Activated T-cell treated with anti-CD3 and anti-CD28 coated beads for 1 hour (primary cell): ENCODE data around the gene HDAC10.
"Not testable (repeated sequence)": the region's sequence is repeated elsewhere in the genome, so short reads cannot be mapped to it uniquely, and the experiment has no call there.

Experiments
- DNase-seq: peaks from one replicate; pipeline ENCODE4 v3.0.0-alpha.2; 2020; ENCODE audit warnings: low read depth

Gene HDAC10

GRCh38 chr22:50216684-50217520, 34.2 kb downstream of the HDAC10 start:
- DNase-seq, result no peak

DNA sequence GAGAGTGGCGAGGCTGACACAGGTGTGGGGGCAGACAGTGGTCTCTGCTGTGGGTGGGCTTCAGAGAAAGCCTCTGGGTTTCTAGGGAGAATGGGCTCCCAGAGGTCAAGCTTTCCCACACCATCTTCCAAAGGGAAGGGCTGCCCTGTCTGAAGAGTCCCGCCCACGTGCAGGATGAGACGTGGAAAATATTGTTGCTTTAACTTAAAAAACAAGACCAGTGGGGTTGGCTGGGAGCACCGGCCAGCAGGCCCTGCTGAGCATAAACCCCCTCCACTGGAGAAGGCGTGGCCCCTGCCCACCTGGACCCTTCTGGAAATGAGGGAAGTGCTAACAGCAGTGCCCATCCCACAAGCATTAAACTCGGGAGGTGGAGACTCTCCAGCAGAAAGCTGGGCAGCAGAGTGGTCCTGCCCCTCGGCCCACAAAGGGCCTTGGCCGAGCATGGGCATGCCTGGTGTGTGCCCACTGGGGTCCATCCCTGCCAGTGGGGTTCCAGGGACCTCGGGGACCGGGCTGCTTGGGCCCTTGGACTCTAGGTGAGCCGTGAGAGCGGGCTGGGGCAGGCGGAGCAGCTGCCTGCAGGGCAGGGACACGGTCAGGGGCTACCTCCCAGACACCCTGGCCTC, 34.9 kb downstream of the HDAC10 start:
- DNase-seq, result no peak

- DNase-seq, result no peak
Observed at GRCh38 chr22:50215297-50216054, 35.6 kb downstream of the HDAC10 start.

DNA sequence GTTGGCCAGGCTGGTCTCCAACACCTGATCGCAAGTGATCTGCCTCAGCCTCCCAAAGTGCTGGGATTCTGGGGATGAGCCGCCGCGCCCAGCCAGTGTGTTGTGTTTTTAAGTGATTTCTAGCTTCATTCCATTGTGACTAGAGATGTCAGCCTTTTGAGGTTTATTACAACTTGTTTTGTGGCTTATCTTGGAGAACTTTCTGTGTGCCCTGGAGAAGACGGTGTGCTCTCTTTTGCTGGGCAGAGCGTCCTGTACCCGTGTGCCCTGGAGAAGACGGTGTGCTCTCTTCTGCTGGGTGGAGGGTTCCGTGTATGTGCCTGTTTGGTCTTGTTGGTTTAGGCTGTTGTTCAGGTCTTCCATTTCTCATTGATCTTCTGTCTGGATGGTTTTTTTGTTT, 37.8 kb downstream of the HDAC10 start:
- no peak for DNase-seq

DNA sequence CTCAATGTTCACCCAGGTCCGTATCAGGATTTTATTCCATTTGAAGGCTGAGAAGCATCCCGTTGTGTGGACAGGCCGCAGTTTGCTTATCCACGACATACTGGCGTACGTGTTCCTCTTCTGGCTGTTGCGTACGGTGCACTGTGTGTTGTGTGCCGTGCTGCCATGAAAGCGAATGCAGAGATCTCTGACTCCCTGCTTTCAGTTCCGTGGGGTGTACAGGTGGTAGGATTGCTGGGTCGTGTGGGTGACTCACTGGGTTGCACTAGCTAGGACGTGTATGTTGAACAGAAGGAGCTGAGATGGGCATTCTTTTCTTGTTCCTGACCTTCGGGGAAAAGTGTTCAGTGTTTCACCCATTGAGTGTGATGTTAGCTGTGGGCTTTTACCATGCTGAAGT, 39.9 kb downstream of the HDAC10 start:
- no peak for DNase-seq

DNA sequence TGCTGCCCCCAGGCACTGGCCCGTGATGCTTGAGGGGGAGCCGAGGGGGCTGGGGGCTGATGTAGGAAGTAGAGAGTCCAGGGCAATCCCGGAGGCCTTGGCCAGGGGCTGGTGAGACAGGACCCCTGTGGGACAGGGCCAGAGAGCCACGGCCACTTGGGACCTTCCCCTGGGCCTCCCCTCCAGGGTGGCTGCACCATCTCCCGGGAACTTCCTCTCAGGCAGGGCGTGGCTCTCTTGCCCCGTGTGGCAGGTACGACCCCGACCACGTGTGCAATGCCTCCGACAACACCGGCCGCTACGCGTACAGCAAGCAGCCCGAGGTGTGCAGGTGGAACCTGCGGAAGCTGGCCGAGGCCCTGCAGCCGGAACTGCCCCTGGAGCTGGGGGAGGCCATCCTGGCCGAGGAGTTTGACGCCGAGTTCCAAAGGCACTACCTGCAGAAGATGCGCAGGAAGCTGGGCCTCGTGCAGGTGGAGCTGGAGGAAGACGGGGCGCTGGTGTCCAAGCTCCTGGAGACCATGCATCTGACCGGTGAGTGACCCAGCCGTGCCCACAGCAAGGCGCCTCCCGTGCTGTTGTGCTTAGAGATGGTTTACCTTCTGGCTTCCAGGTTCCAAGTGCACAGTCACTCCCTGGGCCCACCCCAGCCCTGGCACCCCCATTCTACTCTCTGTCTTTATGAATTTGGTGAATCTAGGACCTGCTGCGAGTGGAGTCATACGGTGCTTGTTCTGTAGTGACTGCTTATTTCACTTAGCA, 40.5 kb downstream of the HDAC10 start:
- DNase-seq, result no peak

DNA sequence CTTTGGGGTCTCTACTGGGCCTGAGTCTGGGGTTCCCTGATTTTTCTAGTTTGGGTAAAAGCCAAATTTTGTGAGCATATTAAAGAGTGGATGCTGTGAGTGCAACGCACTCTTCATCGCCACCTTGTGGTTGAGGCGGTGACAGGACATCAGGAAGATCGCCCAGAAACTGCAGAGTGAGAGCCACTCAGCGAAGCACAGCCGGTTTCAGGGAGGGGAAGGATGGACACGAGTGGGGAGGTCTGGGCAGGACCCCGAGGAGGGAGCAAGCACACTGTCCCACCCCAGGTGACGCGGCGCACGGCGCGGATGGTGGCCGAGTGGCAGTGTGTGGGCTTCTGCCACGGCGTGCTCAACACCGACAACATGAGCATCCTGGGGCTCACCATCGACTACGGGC, 41.2 kb downstream of the HDAC10 start:
- peak; percentile 67 for DNase-seq

DNA sequence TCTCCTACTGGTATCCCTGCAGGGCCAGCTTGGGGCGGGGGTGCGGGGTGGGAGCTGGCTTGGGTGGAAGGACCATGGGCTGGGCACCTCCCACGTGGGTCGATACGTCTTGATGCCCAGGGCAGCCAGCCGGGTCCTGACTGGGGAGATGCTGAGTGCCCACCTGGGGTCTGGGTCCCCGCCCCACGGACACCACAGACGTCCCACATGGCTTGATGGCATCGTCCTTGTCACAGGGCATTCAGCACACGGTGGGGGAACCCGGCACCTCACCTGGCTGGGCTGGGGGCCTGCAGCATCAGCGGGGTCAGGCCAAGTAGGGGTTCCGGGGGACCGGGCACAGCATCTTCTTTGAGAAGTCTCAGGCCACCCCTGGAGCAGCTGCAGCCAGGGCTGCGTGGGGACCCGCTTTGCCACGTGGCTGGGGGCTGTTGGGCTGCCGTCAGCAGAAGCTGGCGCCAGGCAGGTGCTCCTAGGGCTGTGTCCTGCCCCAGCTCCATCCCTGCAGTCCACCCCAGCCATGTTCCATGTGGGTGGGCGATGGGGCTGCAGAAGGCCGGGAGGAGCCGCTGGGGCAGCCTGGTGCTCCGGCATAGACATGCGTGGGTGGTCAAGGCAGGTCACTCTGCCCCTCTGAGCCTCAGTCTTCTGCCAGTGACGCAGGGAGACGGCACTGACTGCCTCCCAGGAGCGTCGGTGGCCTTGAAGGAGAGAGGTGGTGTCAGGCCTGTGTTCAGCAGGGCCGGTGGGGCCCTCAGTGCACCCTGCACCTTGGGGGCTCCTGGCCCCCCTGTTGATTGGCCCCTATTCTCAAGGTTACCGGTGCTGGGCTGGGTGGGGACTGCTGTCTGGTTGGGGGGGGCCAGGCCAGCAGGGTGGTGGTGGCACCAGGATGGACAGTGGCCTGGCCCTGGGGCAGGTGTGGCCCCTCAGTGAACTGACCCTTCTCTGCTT, 41.8 kb downstream of the HDAC10 start:
- no peak for DNase-seq

- no peak for DNase-seq
Observed at GRCh38 chr22:50208430-50208938, 42.6 kb downstream of the HDAC10 start.

DNA sequence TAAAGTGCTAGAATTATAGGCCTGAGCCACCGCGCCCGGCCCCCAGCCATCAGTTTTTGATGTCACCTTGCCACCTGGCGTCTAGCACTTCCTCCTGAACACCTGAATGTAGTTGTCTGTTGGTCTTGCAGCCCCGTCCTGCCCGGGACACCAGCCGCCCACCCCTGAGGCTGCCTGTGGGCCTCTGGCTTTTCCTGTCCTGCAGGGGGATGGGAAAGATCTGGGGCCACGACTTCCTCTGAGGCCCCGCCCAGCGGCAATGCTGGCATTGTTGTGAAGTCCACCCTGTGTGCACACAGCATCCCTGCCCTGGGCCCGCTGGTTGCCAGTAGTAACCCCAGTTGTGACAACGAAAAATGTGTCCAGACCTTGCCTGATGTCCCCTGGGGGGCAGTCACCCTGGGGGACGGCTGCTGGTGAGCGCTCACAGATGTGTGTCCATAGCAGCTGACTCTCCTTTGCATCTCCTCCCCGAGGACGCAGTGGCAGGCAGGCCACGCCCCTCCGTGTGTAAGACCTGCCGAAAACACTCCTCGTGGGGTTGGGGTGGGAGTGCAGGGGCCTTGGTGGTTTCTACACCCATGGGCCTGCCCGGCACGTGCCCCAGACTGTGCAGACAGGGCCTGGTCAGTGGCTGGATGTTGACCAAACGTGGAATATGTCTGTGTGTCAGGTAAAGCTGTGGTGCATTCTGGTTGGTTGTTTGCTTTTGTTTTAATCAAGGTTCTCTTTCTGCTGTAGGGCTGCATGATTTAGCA, 43.5 kb downstream of the HDAC10 start:
- DNase-seq, result no peak

GRCh38 chr22:50206599-50206998, 44.5 kb downstream of the HDAC10 start:
- DNase-seq, result no peak

- no peak for DNase-seq
Observed at GRCh38 chr22:50205781-50206569, 45.1 kb downstream of the HDAC10 start.

DNA sequence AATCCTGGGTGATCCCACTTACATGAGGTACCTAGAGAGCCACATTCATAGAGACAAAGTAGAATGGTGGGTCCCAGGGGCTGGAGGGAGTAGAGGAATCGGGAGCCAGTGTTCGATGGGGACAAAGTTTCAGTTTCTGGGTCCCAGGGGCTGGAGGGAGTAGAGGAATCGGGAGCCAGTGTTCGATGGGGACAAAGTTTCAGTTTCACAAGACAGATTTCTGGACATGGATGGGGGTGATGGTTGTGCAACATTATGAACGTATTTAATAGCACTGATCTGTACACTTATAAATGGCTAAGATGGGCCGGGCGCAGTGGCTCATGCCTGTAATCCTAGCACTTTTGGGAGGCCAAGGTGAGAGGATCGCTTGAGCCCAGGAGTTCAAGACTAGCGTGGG, 46.1 kb downstream of the HDAC10 start:
- DNase-seq, result not testable (repeated sequence)

- no peak for DNase-seq
Observed at GRCh38 chr22:50204571-50204970, 46.5 kb downstream of the HDAC10 start.

DNA sequence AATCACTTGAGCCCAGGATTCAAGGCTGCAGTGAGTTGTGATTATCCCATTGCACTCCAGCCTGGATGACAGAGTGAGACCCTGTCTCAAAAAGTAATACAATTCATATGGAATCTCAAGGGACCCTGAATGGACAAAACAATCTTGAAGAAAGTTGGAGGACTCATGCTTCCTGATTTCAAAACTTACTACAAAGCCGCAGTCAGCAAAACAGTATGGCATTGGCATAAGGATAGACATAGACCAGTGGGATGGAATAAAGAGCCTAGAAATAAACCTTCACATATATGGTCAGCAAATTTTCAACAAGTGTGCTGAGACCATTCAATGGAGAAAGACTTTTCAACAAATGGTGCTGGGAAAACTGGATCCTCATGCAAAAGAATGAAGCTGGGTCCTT, 47.8 kb downstream of the HDAC10 start:
- no peak for DNase-seq

DNA sequence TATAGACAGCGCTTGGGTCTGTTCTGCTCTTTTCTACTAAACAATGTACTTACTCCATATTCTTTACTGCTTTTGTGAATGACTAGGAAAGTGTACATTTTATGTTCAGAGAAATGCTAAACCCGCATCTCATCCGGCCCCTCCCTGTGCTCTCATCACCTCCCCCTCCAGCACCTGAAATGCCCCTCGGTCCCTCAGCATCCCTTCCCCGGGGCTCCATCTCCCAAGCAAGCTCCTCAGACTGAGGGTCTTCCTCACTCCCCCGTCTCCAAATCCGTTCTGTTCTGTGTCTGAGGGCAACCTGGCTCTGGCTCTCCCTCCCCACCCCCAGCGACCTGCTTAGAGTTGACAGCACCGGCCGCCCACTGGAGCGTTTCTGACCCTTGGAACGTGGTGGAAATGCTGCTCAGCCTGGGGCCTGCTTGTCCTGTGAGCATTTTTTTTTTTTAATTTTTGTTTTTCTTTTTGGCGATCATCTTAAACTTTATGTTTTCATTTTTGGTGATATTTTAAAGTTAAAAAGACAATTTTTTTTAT, 48.9 kb downstream of the HDAC10 start:
- no peak for DNase-seq

DNA sequence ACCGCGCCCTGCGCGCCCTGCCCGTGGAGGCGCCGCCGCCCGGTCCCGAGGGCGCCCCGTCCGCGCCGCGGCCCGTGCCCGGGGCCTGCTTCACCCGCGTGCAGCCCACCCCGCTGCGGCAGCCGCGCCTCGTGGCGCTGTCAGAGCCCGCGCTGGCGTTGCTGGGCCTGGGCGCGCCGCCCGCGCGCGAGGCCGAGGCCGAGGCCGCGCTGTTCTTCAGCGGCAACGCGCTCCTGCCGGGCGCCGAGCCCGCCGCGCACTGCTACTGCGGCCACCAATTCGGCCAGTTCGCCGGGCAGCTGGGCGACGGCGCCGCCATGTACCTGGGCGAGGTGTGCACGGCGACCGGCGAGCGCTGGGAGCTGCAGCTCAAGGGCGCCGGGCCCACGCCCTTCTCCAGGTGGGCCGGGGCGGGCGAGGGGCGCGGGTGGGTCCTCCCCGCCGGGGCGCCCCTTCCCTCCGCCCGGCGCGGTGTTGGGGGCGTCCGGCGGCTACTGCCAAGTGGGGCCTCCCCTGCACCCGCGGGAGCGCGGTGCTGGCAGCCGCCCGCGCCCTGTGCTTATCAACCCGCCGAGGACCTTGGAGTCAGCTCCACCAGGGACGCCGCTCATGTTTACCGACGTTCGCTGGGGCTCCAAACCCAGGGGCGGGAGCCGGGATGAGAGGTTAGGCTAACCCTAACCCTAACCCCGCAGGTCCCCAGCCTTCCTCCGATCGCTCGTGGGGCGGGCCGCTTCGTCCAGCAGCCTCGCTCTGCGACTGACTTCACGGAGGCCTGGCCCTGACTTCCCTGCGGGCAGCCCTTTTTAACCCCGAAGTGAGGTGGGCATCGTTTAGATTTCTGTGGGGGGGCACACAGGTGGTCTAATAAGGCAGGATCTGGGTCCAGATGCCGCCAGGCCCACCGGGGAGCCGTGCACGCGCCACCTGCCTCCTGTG, 49.6 kb downstream of the HDAC10 start:
- DNase-seq, result no peak
